A204.1 (cell line): ENCODE results near the gene SNX1.
"Not testable (repeated sequence)": the region's sequence is repeated elsewhere in the genome, so short reads cannot be mapped to it uniquely, and the experiment has no call there.

Experiments
- FAIRE-seq: peaks from 2 replicates; lab custom pipeline; 2012; peaks lifted over from hg19 to GRCh38; lab: Jason Lieb, UNC

SNX1 gene

GRCh38 chr15:64082757-64083156 lies 13.0 kb upstream of the SNX1 start:
- FAIRE-seq: no peak

GRCh38 chr15:64089543-64090280 lies 6.1 kb upstream of the SNX1 start:
- FAIRE-seq: no peak

- no peak for FAIRE-seq
These were observed 5.3 kb upstream of the SNX1 start for GRCh38 chr15:64090527-64090926.

- FAIRE-seq: no peak
These were observed 3.5 kb upstream of the SNX1 start for GRCh38 chr15:64092075-64092820.

GRCh38 chr15:64092864-64093626 lies 2.7 kb upstream of the SNX1 start:
- no peak for FAIRE-seq

GRCh38 chr15:64093627-64094417 lies 2.0 kb upstream of the SNX1 start, which contains the start of gene CIAO2A:
Gene CIAO2A, minus strand, starts transcription at chr15:64093838. Its CDS starts 70 bp downstream, at chr15:64093768.
- peak; percentile 96 for FAIRE-seq

GRCh38 chr15:64095431-64095794 lies 369 bp upstream of the SNX1 start:
- no peak for FAIRE-seq

GRCh38 chr15:64096668-64097384 lies 1.0 kb downstream of the SNX1 start:
- FAIRE-seq: no peak

GRCh38 chr15:64099379-64099778 lies 3.6 kb downstream of the SNX1 start:
- no peak for FAIRE-seq

GRCh38 chr15:64100958-64101357 lies 5.2 kb downstream of the SNX1 start:
- FAIRE-seq: no peak

GRCh38 chr15:64102497-64102896 lies 6.7 kb downstream of the SNX1 start:
- FAIRE-seq: no peak

GRCh38 chr15:64105113-64105704 lies 9.4 kb downstream of the SNX1 start:
- no peak for FAIRE-seq

GRCh38 chr15:64107337-64107736 lies 11.6 kb downstream of the SNX1 start:
- no peak for FAIRE-seq

GRCh38 chr15:64110108-64110701 lies 14.4 kb downstream of the SNX1 start:
- not testable (repeated sequence) for FAIRE-seq

GRCh38 chr15:64110950-64111678 lies 15.3 kb downstream of the SNX1 start:
- no peak for FAIRE-seq

GRCh38 chr15:64111679-64112050 lies 15.9 kb downstream of the SNX1 start:
- FAIRE-seq: no peak

GRCh38 chr15:64112073-64112772 lies 16.4 kb downstream of the SNX1 start:
- FAIRE-seq: no peak

GRCh38 chr15:64112904-64113303 lies 17.1 kb downstream of the SNX1 start:
- no peak for FAIRE-seq

- no peak for FAIRE-seq
These were observed 22.1 kb downstream of the SNX1 start for GRCh38 chr15:64117759-64118487.
